ENCODE measurements around the gene PIP5K1B. TPM values are rescaled to one million over a fixed set of nuclear protein-coding genes. Genes with fewer than 3 reads are reported as not detected.
A peak's percentile ranks its signal among the peaks of the same experiment; 100 is the strongest.

PIP5K1B gene
- total and polyA plus RNA-seq, 4 donors: 0.09 to 30.9 (median 0.29) TPM

- Histone ChIP-seq H3K4me3 (ENCODE audit: low read depth in 1 of 3, low read length in 3 of 3) (no peak overlapping the region), H3K36me3 (ENCODE audit: control insufficient read depth in 4 of 4, insufficient read depth in 3 of 4, low read depth in 1 of 4, low read length in 3 of 4) (no peaks in the 10 kb centered on the region), H3K9me3 (ENCODE audit: control insufficient read depth in 4 of 4, low read length in 3 of 4) (no peaks in the 10 kb centered on the region), H3K9ac (ENCODE audit: low read depth in 1 of 2, low read length in 2 of 2) (no peak overlapping the region), H3K27ac (ENCODE audit: low read depth in 1 of 2, low read length in 2 of 2) (no peak overlapping the region), H3K4me1 (ENCODE audit: control insufficient read depth in 4 of 4, insufficient read depth in 4 of 4, low read length in 3 of 4) (no peaks in the 10 kb centered on the region), H3K27me3 (ENCODE audit: control insufficient read depth in 4 of 4, insufficient read depth in 4 of 4, low read length in 3 of 4) (no peaks in the 10 kb centered on the region)
- DNase-seq (ENCODE audit: low spot score): peak; percentile 71
- WGBS: 58% methylated on average over 13 of the region's 13 CpGs
- peak; percentile 13 for TF ChIP-seq YY1 (IDR thresholded peaks at IDR 0.05)
- TF ChIP-seq CTCF (IDR thresholded peaks at IDR 0.05; ENCODE audit: low read depth, low read length, missing input control): peak; percentile 42
- no peak for TF ChIP-seq FOXA2 (IDR thresholded peaks at IDR 0.05)
- TF ChIP-seq MAX (IDR thresholded peaks at IDR 0.05): peak; percentile 35
- peak; percentile 69 to 76 for TF ChIP-seq RAD21 (IDR thresholded peaks at IDR 0.05)
- no peak for TF ChIP-seq REST (IDR thresholded peaks at IDR 0.05)
Measured at GRCh38 chr9:68844631-68845612, 139.9 kb downstream of the PIP5K1B start.

GRCh38 chr9:68847765-68848164 is 142.7 kb downstream of the PIP5K1B start:
- H3K27me3 ChIP-seq (ENCODE audit: control insufficient read depth in 4 of 4, insufficient read depth in 4 of 4, low read length in 3 of 4): no peaks in the 10 kb centered on the region
- H3K9me3 ChIP-seq (ENCODE audit: control insufficient read depth in 4 of 4, low read length in 3 of 4): no peaks in the 10 kb centered on the region
- DNase-seq (ENCODE audit: low spot score): no peak
- no peaks in the 10 kb centered on the region for H3K4me1 ChIP-seq (ENCODE audit: control insufficient read depth in 4 of 4, insufficient read depth in 4 of 4, low read length in 3 of 4)
- no peaks in the 10 kb centered on the region for H3K36me3 ChIP-seq (ENCODE audit: control insufficient read depth in 4 of 4, insufficient read depth in 3 of 4, low read depth in 1 of 4, low read length in 3 of 4)
- H3K27ac ChIP-seq (ENCODE audit: low read depth in 1 of 2, low read length in 2 of 2): no peak overlapping the region
- H3K4me3 ChIP-seq (ENCODE audit: low read depth in 1 of 3, low read length in 3 of 3): no peak overlapping the region
- H3K9ac ChIP-seq (ENCODE audit: low read depth in 1 of 2, low read length in 2 of 2): no peak overlapping the region
- TF ChIP-seq GABPA (IDR thresholded peaks at IDR 0.05 in 1 of 2, conservative IDR thresholded peaks at IDR 0.05 in 1 of 2) (no peak), TAF1 (conservative IDR thresholded peaks at IDR 0.05) (no peak), YY1 (IDR thresholded peaks at IDR 0.05) (no peak), FOXA1 (IDR thresholded peaks at IDR 0.05) (no peak), CTCF (IDR thresholded peaks at IDR 0.05; ENCODE audit: low read depth, low read length, missing input control) (no peak), HNF4A (conservative IDR thresholded peaks at IDR 0.05) (no peak), RXRA (IDR thresholded peaks at IDR 0.05) (no peak), FOXA2 (IDR thresholded peaks at IDR 0.05) (no peak), ATF3 (IDR thresholded peaks at IDR 0.05) (no peak), REST (IDR thresholded peaks at IDR 0.05) (no peak), ZBTB33 (IDR thresholded peaks at IDR 0.05) (no peak), NR2F2 (IDR thresholded peaks at IDR 0.05) (no peak), RAD21 (IDR thresholded peaks at IDR 0.05) (no peak), SP1 (IDR thresholded peaks at IDR 0.05) (no peak), JUND (IDR thresholded peaks at IDR 0.05) (no peak)
